Effector CD8-positive, alpha-beta T cell (primary cell): Measurements from ENCODE around the gene VEPH1.

ENCODE experiments used
- DNase-seq: peaks from one replicate; lab custom pipeline; 2025; lab: John Stamatoyannopoulos, UW

VEPH1 gene

GRCh38 chr3:157523814-157524213 lies 20.6 kb upstream of the VEPH1 start:
- no peak for DNase-seq

GRCh38 chr3:157522648-157523047 lies 19.4 kb upstream of the VEPH1 start:
- no peak for DNase-seq

- DNase-seq, result no peak
Observed at GRCh38 chr3:157520485-157521150, 17.4 kb upstream of the VEPH1 start.

GRCh38 chr3:157518881-157519280 lies 15.7 kb upstream of the VEPH1 start:
- DNase-seq, result no peak

GRCh38 chr3:157516928-157517327 lies 13.7 kb upstream of the VEPH1 start:
- DNase-seq, result no peak

- DNase-seq, result no peak
Observed at GRCh38 chr3:157515398-157515797, 12.2 kb upstream of the VEPH1 start.

GRCh38 chr3:157514371-157514895 lies 11.2 kb upstream of the VEPH1 start:
- no peak for DNase-seq

GRCh38 chr3:157513585-157513984 lies 10.4 kb upstream of the VEPH1 start:
- DNase-seq, result no peak

GRCh38 chr3:157512534-157512933 lies 9.3 kb upstream of the VEPH1 start:
- no peak for DNase-seq

GRCh38 chr3:157508461-157508860 lies 5.2 kb upstream of the VEPH1 start:
- DNase-seq, result no peak

GRCh38 chr3:157501863-157502262 lies 1.4 kb downstream of the VEPH1 start:
- no peak for DNase-seq

- no peak for DNase-seq
Observed at GRCh38 chr3:157500232-157500631, 3.0 kb downstream of the VEPH1 start.

- no peak for DNase-seq
Observed at GRCh38 chr3:157499342-157499963, 3.8 kb downstream of the VEPH1 start.

GRCh38 chr3:157498371-157498770 lies 4.8 kb downstream of the VEPH1 start:
- no peak for DNase-seq

- DNase-seq, result no peak
Observed at GRCh38 chr3:157495846-157496245, 7.4 kb downstream of the VEPH1 start.

- no peak for DNase-seq
Observed at GRCh38 chr3:157494581-157495281, 8.5 kb downstream of the VEPH1 start.

GRCh38 chr3:157493627-157494550 lies 9.3 kb downstream of the VEPH1 start:
- no peak for DNase-seq

GRCh38 chr3:157491136-157491535 lies 12.1 kb downstream of the VEPH1 start:
- DNase-seq, result no peak

- DNase-seq, result no peak
Observed at GRCh38 chr3:157488144-157488543, 15.1 kb downstream of the VEPH1 start.

GRCh38 chr3:157487339-157487738 lies 15.9 kb downstream of the VEPH1 start:
- no peak for DNase-seq

- DNase-seq, result no peak
Observed at GRCh38 chr3:157479464-157480243, 23.6 kb downstream of the VEPH1 start.
